Tibial nerve (tissue), 4 donors: Measurements from ENCODE around the gene SNX21. TPM values are rescaled to one million over a fixed set of nuclear protein-coding genes. Genes with fewer than 3 reads are reported as not detected.

ENCODE experiments used
- DNase-seq, 2 donors: peaks; one replicate each; pipeline ENCODE4 v3.0.0-alpha.2; 2019; ENCODE audit warnings: low spot score in 2 of 2
- H3K27ac ChIP-seq, 4 donors: fragments of 200-600 bp; sonication (generic) in 3 of 4; one replicate each; pipeline ENCODE4 v1.5.1; 2017 to 2019; ENCODE audit warnings: mild to moderate bottlenecking in 1 of 4
- H3K27me3 ChIP-seq, 2 donors: fragments of 200-600 bp; sonication (generic) in 1 of 2; one replicate each; pipeline versions ENCODE4 v1.5.1 to v1.6.0; 2017 to 2019
- H3K36me3 ChIP-seq, 3 donors: fragments of 200-600 bp; sonication (generic); one replicate each; pipeline ENCODE4 v1.5.1; 2018 to 2019
- H3K4me1 ChIP-seq, 4 donors: fragments of 200-600 bp; sonication (generic) in 3 of 4; one replicate each; pipeline ENCODE4 v1.5.1; 2017 to 2019
- H3K4me3 ChIP-seq, 4 donors: fragments of 200-600 bp; sonication (generic) in 3 of 4; one replicate each; pipeline ENCODE4 v1.5.1; 2017 to 2019; ENCODE audit warnings: mild to moderate bottlenecking in 1 of 4, moderate library complexity in 1 of 4
- H3K9me3 ChIP-seq, 4 donors: fragments of 200-600 bp; sonication (generic) in 3 of 4; one replicate each; pipeline ENCODE4 v1.5.1; 2017 to 2019
- CTCF ChIP-seq, 5 experiments: fragments of 200-600 bp in 3 of 5; fragments of 450-650 bp in 2 of 5; sonication (generic) in 3 of 5; IDR thresholded peaks; one replicate each; pipeline ENCODE4 v1.5.1; 2016 to 2019; ENCODE audit warnings: antibody characterized with exemption in 5 of 5, mild to moderate bottlenecking in 3 of 5, moderate library complexity in 2 of 5
- EP300 ChIP-seq, 2 donors: sonication (generic); formaldehyde crosslinking; IDR thresholded peaks; one replicate each; pipeline ENCODE4 v1.6.1; 2017; ENCODE audit warnings: antibody characterized with exemption in 2 of 2, mild to moderate bottlenecking in 1 of 2
- POLR2A ChIP-seq, 2 donors: fragments of 450-650 bp; IDR thresholded peaks; one replicate each; pipeline ENCODE4 v1.6.1; 2017; ENCODE audit warnings: antibody characterized with exemption in 2 of 2, mild to moderate bottlenecking in 2 of 2, moderate library complexity in 2 of 2
- WGBS, 2 donors: methylation state at CpG; one replicate each; pipeline ENCODE4 v1.1.5; 2018; 5-methylcytosine and 5-hydroxymethylcytosine counted together
- total RNA-seq, 4 donors: library from RNA; depleted of rRNA; stranded (reverse); fragments of >200 nt; gene quantifications; one replicate each; pipeline ENCODE4 v1.1.0, GENCODE V29; 2016

Gene SNX21
- total RNA-seq, 4 donors from 2014 or later: 177 to 389 (median 240) TPM

GRCh38 chr20:45818239-45818638 lies 15.4 kb upstream of the SNX21 start:
- H3K4me1 ChIP-seq: peaks cover 0 to 29% (median 3%) of the 10 kb centered on the region in 4 donors
- TF ChIP-seq POLR2A (IDR thresholded peaks at IDR 0.05) (no peak), CTCF (IDR thresholded peaks at IDR 0.05) (no peak), EP300 (IDR thresholded peaks at IDR 0.05) (no peak)
- peak overlapping the region; percentile 37 to 82 (median 62) for H3K27ac ChIP-seq
- WGBS, 2 donors: 68 to 89% methylated on average over 3 of the region's 3 CpGs
- DNase-seq: no peak
- H3K27me3 ChIP-seq: peaks cover 0 to 13% of the 10 kb centered on the region in 2 donors
- no peaks in the 10 kb centered on the region for H3K9me3 ChIP-seq
- H3K4me3 ChIP-seq: no peak overlapping the region
- H3K36me3 ChIP-seq: no peaks in the 10 kb centered on the region

- Histone ChIP-seq H3K9me3 (no peaks in the 10 kb centered on the region), H3K36me3 (no peaks in the 10 kb centered on the region), H3K4me3 (no peak overlapping the region), H3K4me1 (peaks cover 0 to 39% (median 10%) of the 10 kb centered on the region in 4 donors), H3K27me3 (peaks cover 0 to 26% of the 10 kb centered on the region in 2 donors), H3K27ac (no peak overlapping the region)
- 91 to 99% methylated on average over 4 of the region's 4 CpGs for WGBS, 2 donors
- DNase-seq: no peak
- TF ChIP-seq CTCF (IDR thresholded peaks at IDR 0.05): no peak
- TF ChIP-seq POLR2A (IDR thresholded peaks at IDR 0.05): no peak
- no peak for TF ChIP-seq EP300 (IDR thresholded peaks at IDR 0.05)
Measured at GRCh38 chr20:45819466-45819865, 14.1 kb upstream of the SNX21 start.

GRCh38 chr20:45821947-45822346 lies 11.7 kb upstream of the SNX21 start:
- Histone ChIP-seq H3K4me1 (peaks cover 0 to 50% (median 14%) of the 10 kb centered on the region in 4 donors), H3K36me3 (no peaks in the 10 kb centered on the region), H3K4me3 (no peak overlapping the region), H3K9me3 (no peaks in the 10 kb centered on the region), H3K27ac (no peak overlapping the region), H3K27me3 (peaks cover 0 to 28% of the 10 kb centered on the region in 2 donors)
- WGBS, 2 donors: 74% methylated on average over 2 of the region's 2 CpGs
- no peak for DNase-seq
- TF ChIP-seq POLR2A (IDR thresholded peaks at IDR 0.05): no peak
- TF ChIP-seq EP300 (IDR thresholded peaks at IDR 0.05): no peak
- no peak for TF ChIP-seq CTCF (IDR thresholded peaks at IDR 0.05)

GRCh38 chr20:45822857-45823256 lies 10.7 kb upstream of the SNX21 start:
- H3K27me3 ChIP-seq: peaks cover 0 to 28% of the 10 kb centered on the region in 2 donors
- H3K4me1 ChIP-seq: peaks cover 0 to 42% (median 15%) of the 10 kb centered on the region in 4 donors
- TF ChIP-seq EP300 (IDR thresholded peaks at IDR 0.05) (no peak), CTCF (IDR thresholded peaks at IDR 0.05) (no peak), POLR2A (IDR thresholded peaks at IDR 0.05) (no peak)
- 12 to 33% methylated on average over 12 to 24 of the region's 24 CpGs for WGBS, 2 donors
- H3K27ac ChIP-seq: no peak overlapping the region
- no peak overlapping the region for H3K4me3 ChIP-seq
- H3K9me3 ChIP-seq: no peaks in the 10 kb centered on the region
- no peak for DNase-seq
- H3K36me3 ChIP-seq: no peaks in the 10 kb centered on the region

- peaks cover 0 to 46% (median 17%) of the 10 kb centered on the region in 4 donors for H3K4me1 ChIP-seq
- peak overlapping the region in 2 of 4 donors; percentile 13 to 36 for H3K4me3 ChIP-seq
- H3K27me3 ChIP-seq: peaks cover 0 to 28% of the 10 kb centered on the region in 2 donors
- no peaks in the 10 kb centered on the region for H3K36me3 ChIP-seq
- TF ChIP-seq POLR2A (IDR thresholded peaks at IDR 0.05): no peak
- peak in 4 of 5 experiments; percentile 17 to 61 (median 36) for TF ChIP-seq CTCF (IDR thresholded peaks at IDR 0.05)
- no peak for TF ChIP-seq EP300 (IDR thresholded peaks at IDR 0.05)
- H3K27ac ChIP-seq: no peak overlapping the region
- WGBS, 2 donors: 27 to 33% methylated on average over 34 to 52 of the region's 57 CpGs
- H3K9me3 ChIP-seq: no peaks in the 10 kb centered on the region
- DNase-seq: no peak
Measured at GRCh38 chr20:45823949-45824835, 9.4 kb upstream of the SNX21 start.
